Middle frontal gyrus (tissue), 1 donor: ENCODE results near the gene PEBP1.

Experiments
- DNase-seq: peaks from one replicate; pipeline ENCODE4 v3.0.0-alpha.2; 2015; ENCODE audit warnings: low spot score; ENCODE audit errors: extremely low spot score

PEBP1 gene

GRCh38 chr12:118190266-118190665 lies 54.3 kb downstream of the PEBP1 start:
- peak; percentile 64 for DNase-seq

GRCh38 chr12:118193477-118193876 lies 57.6 kb downstream of the PEBP1 start:
- no peak for DNase-seq

GRCh38 chr12:118193958-118194357 lies 58.0 kb downstream of the PEBP1 start:
- no peak for DNase-seq
